HG02642 (cell line): ENCODE data around the gene AKT1S1.
"Not testable (repeated sequence)": the region's sequence is repeated elsewhere in the genome, so short reads cannot be mapped to it uniquely, and the experiment has no call there.

Source experiments
- ATAC-seq: cut with Tn5 transposase; IDR thresholded peaks from one replicate; pipeline ENCODE4 v1.9.1; 2021; ENCODE audit warnings: mild to moderate bottlenecking; ENCODE audit not compliant: unreplicated experiment, poor library complexity

The AKT1S1 gene

DNA sequence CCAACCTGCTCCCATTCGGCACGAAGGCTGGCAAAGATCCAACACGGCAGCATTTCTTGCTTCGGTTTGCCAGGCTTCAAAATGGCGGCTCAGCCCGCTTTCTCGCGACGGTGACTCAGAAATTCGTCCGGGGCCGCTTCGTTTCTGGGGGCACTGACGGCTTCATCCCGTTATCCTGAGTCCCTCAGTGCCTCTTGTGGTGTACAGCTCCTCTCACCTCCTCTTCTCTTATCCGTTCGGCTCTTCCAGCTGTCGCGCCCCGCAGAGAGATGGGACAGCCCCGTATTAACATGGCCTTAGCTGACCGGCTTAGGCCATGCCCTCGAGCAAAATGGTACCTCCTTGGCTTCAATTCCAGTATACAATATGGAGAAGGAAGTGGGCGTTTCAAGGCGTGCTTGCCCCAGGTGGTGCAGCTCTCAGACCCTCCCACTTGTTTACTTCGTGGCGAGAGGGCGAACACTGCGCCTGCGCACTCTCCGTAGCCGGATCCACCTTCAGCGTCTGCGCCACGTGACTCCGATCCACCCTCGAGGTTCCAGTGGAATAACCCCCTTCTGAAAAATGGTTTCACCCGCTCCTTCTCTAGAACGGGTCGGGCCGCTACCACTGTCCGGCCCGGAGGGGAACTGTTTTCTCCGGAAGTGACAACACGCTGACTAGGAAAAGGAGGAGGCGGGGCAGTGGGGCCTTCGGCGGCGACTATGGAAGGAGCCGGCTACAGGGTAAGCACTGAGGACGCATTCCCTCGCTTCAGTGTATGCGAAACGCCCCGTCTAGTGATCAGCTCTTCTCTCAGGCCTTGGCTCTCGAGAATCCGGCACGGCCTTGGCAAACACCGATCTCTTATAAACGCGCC lies at the start of gene AKT1S1, which contains the start of gene TBC1D17:
TSS of gene AKT1S1 (minus strand) at position 336 of the 859 bp plus-strand sequence. CDS start 4,060 bp downstream, outside the sequence.
TSS of gene TBC1D17 (plus strand) at position 683 of the 859 bp plus-strand sequence. CDS start at position 705, 22 bp downstream.
- ATAC-seq: peak; percentile 61

DNA sequence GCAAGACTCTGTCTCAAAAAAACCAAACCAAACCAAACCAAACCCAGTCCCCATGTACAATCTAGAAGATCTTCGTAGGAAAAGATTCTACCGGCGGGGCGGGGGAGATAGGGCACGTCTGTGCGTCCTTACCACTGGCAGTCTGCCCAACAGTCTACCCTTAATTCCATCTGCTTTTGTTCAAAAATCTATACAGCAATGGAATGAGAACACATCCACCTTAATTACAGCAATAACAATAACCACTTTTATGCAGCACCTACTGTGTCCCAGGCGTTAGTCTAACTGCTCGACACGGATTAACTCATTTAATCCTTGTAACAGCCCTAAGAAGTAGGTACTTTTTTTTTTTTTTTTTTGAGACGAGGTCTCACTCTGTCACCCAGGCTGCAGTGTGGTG lies 49.4 kb upstream of the AKT1S1 start:
- no peak for ATAC-seq

DNA sequence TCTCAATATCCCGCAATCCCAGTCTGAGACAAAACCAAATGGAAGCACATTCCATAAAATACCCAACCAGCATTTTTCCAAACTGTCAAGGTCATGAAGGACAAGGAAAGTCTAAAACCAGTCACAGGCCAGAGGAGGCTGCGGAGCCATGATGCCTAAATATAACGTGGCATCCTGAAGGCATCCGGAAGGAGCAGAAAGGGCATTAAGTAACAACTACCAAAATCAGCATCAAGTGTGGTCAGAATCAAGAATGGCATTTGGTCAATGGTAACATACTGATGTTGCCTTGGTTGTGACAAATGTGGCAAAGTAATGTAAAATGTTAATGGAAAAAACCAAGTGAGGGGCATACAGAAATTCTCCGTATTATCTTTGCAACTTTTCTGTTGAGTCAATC lies 48.3 kb upstream of the AKT1S1 start:
- ATAC-seq: no peak

DNA sequence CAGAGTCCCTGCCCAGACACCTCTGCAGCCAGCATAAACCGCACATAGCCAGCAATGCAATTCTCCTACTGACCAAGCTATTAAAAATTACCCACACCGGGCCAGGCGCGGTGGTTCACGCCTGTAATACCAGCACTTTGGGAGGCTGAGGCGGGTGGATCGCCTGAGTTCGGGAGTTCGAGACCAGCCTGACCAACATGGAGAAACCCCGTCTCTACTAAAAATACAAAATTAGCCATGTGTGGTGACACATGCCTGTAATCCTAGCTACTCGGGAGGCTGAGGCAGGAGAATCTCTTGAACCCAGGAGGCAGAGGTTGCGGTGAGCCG lies 47.7 kb upstream of the AKT1S1 start:
- not testable (repeated sequence) for ATAC-seq

DNA sequence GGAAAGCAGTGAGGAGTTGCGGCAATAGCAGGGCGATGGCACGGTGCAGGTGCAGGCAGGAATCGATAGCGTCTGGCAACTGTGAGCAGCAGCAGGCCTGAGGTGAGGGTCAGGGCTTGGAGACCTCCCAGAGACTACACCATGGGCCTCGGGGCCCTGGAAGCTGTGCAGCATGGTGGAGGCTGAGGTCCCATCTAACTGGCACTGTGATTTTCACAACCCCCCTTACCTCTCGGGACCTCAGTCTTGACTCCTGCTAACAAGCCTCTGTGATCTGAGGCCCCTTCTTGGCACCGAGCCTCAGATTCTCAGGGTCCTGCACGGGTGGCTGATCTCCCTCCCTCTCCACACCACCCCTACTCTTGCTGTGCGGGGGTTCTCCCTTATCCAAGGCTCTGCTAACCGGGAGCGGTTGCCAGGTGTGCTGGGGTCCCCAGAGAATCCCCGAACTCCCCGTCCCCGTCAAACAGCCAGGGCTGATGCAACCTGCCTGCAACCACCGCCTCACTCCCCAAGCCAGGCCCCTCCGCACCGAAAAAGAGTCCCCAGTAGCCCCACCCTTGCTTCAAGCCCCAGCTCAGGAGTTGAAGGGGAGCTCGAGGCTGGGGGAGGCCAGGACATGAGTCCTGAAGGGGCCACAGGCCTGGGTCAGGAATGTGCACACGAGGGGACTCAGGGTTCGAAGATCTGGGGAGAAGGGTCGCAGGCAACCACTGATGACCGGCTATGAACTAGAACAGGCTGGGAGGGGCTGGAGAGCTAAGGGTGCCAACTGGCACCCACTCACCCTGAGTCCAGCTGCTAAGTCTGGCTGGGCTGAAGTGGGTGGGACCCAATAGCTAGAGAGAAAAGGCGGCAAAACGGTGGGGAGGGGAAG lies 47.1 kb upstream of the AKT1S1 start:
- ATAC-seq: no peak

GRCh38 chr19:49923055-49924003 lies 46.2 kb upstream of the AKT1S1 start:
- ATAC-seq: no peak

- ATAC-seq: no peak
Measured at GRCh38 chr19:49921871-49922795, 45.0 kb upstream of the AKT1S1 start.

- no peak for ATAC-seq
Measured at GRCh38 chr19:49920624-49921363, 43.6 kb upstream of the AKT1S1 start.

- ATAC-seq: no peak
Measured at GRCh38 chr19:49918089-49918488, 40.9 kb upstream of the AKT1S1 start.

- ATAC-seq: no peak
Measured at GRCh38 chr19:49916839-49917733, 39.9 kb upstream of the AKT1S1 start.

DNA sequence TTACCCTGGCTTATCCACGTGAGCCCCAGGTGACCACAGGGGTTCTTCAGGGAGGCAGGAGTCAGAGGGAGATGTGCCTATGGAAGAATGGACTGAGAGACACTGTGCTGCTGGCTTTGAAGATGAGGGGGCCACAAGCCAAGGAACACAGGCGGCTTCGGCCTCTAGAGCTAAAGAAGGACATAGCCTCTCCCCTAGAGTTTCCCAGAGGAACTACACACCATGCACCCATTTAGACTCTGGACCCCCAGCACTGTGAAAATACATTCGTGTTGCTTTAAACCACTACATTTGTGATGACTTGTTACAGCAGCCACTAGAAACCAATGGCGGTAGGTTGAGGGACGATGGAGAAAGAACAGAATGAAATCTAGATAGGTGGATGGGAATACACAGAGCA lies 38.1 kb upstream of the AKT1S1 start:
- no peak for ATAC-seq

DNA sequence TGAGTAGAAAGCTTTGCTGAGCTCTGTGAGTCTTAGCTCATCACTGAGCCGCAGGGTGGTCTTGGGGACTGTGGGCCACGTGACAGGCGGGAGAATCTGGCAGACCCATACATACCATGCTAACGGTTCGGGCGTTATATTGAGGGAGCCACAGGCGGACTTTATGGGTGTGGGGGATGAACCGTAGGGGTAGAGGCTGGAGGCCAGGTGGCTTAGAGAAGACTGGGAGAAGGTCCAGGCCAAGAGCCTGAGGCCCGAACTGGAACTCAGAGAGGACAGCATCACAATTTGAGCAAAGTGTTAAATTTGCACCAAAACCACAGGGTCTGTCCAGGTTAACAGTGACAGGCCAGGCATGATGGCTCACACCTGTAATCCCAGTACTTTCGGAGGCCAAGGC lies 36.6 kb upstream of the AKT1S1 start:
- no peak for ATAC-seq

DNA sequence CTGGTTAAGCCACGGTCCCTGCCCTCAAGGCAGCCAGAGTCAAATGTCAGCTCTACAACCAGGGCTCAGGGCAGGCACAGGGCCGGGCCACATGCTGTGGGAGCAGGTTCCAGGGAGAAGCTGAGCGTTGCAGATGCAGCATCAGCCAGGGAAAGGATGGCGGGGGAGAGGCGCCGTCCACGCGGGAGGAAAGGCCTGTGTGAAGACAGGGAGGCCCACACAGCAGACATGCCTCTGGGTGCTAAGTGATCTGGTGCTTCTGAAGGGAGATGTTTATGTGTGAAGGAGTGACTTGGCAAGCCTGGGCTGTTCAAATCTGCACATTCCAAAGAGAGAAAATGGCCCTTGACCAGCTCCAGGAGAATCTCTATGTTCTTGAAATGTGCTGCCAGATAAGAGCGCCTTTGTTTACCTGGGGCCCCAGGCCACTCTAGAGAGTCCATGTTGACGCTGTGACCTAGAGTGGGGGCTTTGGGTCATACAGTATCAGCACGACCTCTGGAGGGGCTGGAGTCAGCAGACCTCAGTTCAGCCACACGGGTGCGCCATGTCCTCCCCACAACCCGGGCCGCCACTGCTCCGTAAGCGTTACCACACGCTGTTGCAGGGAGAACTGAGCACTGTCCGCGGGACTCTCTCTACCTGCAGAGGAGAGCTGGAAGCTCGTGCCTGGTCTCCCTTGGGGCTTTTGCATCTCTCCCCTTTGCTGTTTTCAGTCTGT lies 36.0 kb upstream of the AKT1S1 start:
- no peak for ATAC-seq

- ATAC-seq: peak; percentile 40
Measured at GRCh38 chr19:49911381-49912145, 34.4 kb upstream of the AKT1S1 start.

- ATAC-seq: no peak
Measured at GRCh38 chr19:49910179-49910578, 33.0 kb upstream of the AKT1S1 start.
